Measurements from ENCODE around the gene YAF2. TPM values are rescaled to one million over a fixed set of nuclear protein-coding genes. Genes with fewer than 3 reads are reported as not detected.

YAF2 gene
- total and polyA plus RNA-seq, 2 experiments from 2014 or later = 1.0 TPM

- TF ChIP-seq, protein P1, sequence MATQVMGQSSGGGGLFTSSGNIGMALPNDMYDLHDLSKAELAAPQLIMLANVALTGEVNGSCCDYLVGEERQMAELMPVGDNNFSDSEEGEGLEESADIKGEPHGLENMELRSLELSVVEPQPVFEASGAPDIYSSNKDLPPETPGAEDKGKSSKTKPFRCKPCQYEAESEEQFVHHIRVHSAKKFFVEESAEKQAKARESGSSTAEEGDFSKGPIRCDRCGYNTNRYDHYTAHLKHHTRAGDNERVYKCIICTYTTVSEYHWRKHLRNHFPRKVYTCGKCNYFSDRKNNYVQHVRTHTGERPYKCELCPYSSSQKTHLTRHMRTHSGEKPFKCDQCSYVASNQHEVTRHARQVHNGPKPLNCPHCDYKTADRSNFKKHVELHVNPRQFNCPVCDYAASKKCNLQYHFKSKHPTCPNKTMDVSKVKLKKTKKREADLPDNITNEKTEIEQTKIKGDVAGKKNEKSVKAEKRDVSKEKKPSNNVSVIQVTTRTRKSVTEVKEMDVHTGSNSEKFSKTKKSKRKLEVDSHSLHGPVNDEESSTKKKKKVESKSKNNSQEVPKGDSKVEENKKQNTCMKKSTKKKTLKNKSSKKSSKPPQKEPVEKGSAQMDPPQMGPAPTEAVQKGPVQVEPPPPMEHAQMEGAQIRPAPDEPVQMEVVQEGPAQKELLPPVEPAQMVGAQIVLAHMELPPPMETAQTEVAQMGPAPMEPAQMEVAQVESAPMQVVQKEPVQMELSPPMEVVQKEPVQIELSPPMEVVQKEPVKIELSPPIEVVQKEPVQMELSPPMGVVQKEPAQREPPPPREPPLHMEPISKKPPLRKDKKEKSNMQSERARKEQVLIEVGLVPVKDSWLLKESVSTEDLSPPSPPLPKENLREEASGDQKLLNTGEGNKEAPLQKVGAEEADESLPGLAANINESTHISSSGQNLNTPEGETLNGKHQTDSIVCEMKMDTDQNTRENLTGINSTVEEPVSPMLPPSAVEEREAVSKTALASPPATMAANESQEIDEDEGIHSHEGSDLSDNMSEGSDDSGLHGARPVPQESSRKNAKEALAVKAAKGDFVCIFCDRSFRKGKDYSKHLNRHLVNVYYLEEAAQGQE (IDR thresholded peaks at IDR 0.05; ENCODE audit: unreplicated experiment) = no peak
- TF ChIP-seq ETS1 (IDR thresholded peaks at IDR 0.05) (no peak), ZNF331 (CRISPR knock-in tag; IDR thresholded peaks at IDR 0.05; ENCODE audit: low read depth) (no peak), POLR2AphosphoS5 (IDR thresholded peaks at IDR 0.05; ENCODE audit: low read depth) (no peak)
Observed at GRCh38 chr12:42156232-42156631, 81.8 kb downstream of the YAF2 start (continued).

- no peaks in the 10 kb centered on the region; the same call in 2 of the 3 replicates for H3K9me3 Mint-ChIP-seq
Observed at GRCh38 chr12:42145552-42146215, 92.4 kb downstream of the YAF2 start.

More at GRCh38 chr12:42145552-42146215, 92.4 kb downstream of the YAF2 start:
- H3K4me3 Mint-ChIP-seq = peak overlapping the region; percentile 91
- peaks cover 6% of the 10 kb centered on the region for H3K27me3 Mint-ChIP-seq (ENCODE audit: insufficient read depth, low read depth, poor library complexity)
- Histone ChIP-seq H3K27ac (ENCODE audit: low read depth) (peak overlapping the region; percentile 46; the same call in 1 of the 2 replicates), H2AFZ (peak overlapping the region; percentile 99), H3K27me3 (ENCODE audit: insufficient read depth) (peaks cover 50% of the 10 kb centered on the region), H3K79me2 (replicated peaks; ENCODE audit: insufficient read depth) (peaks cover 31% of the 10 kb centered on the region), H3K4me1 (ENCODE audit: insufficient read depth) (peaks cover 23% of the 10 kb centered on the region), H3K9me2 (ENCODE audit: insufficient read depth) (no peaks in the 10 kb centered on the region), H3F3A (replicated peaks; ENCODE audit: low read depth) (peaks cover 14% of the 10 kb centered on the region; the same call in 1 of the 2 replicates), H3K4me2 (peak overlapping the region; percentile 76), H3K4me3 (peak overlapping the region; percentile 59), H4K20me1 (replicated peaks; ENCODE audit: insufficient read depth) (peaks cover 19% of the 10 kb centered on the region; the same call in 1 of the 2 replicates), H3K36me3 (ENCODE audit: insufficient read depth) (no peaks in the 10 kb centered on the region)
- peaks cover 25% of the 10 kb centered on the region for H3K4me1 Mint-ChIP-seq
- DNase-seq (ENCODE audit: low spot score) = peak; percentile 68
- TF ChIP-seq POLR2AphosphoS5 (IDR thresholded peaks at IDR 0.05; ENCODE audit: low read depth) (no peak), CTCF (conservative IDR thresholded peaks at IDR 0.05; ENCODE audit: low read depth in 2 of 2) (peak; percentile 47 to 58)
- peak; percentile 51 for ATAC-seq
- H3K27ac Mint-ChIP-seq = peak overlapping the region; percentile 80; the same call in 1 of the 2 replicates
- H3K36me3 Mint-ChIP-seq (ENCODE audit: low read depth) = no peaks in the 10 kb centered on the region; the same call in 2 of the 3 replicates
